ENCODE data around the gene IMPDH2. TPM values are rescaled to one million over a fixed set of nuclear protein-coding genes. Genes with fewer than 3 reads are reported as not detected.
A peak's percentile ranks its signal among the peaks of the same experiment; 100 is the strongest.
"Not testable (repeated sequence)": the region's sequence is repeated elsewhere in the genome, so short reads cannot be mapped to it uniquely, and the experiment has no call there.

IMPDH2 gene
- total RNA-seq, 2 experiments from 2014 or later, result 295 to 360 TPM

DNA sequence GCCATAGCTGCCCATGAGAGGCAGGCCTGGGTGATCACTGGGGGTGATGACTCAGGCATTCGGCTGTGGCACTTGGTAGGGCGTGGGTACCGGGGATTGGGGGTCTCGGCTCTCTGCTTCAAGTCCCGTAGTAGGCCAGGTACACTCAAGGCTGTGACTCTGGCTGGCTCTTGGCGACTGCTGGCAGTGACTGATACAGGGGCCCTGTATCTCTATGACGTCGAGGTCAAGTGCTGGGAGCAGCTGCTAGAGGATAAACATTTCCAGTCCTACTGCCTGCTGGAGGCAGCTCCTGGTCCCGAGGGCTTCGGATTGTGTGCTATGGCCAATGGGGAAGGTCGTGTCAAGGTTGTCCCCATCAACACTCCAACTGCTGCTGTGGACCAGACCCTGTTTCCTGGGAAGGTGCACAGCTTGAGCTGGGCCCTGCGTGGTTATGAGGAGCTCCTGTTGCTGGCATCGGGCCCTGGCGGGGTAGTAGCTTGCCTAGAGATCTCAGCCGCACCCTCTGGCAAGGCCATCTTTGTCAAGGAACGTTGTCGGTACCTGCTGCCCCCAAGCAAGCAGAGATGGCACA lies 16.7 kb downstream of the IMPDH2 start:
- Histone ChIP-seq H3K9me3 (ENCODE audit: low read length) (no peaks in the 10 kb centered on the region), H3K9me2 (ENCODE audit: insufficient read depth, low read length) (no peaks in the 10 kb centered on the region), H3K36me3 (ENCODE audit: insufficient read depth, low read length) (peaks cover 61% of the 10 kb centered on the region), H3K4me1 (ENCODE audit: insufficient read depth, low read length, poor library complexity, severe bottlenecking) (peaks cover 12% of the 10 kb centered on the region), H3K79me2 (ENCODE audit: insufficient read depth, low read depth, low read length) (peaks cover 21% of the 10 kb centered on the region; the same call in 1 of the 2 replicates), H2AFZ (ENCODE audit: low read length) (no peak overlapping the region), H3K4me2 (ENCODE audit: low read length) (no peak overlapping the region), H3K4me3 (ENCODE audit: low read depth, low read length, poor library complexity, severe bottlenecking) (no peak overlapping the region), H3K27ac (ENCODE audit: low read depth, low read length, poor library complexity, severe bottlenecking) (no peak overlapping the region), H4K20me1 (ENCODE audit: insufficient read depth, low read length) (peaks cover 9% of the 10 kb centered on the region; the same call in 1 of the 2 replicates)
- TF ChIP-seq, protein P1, sequence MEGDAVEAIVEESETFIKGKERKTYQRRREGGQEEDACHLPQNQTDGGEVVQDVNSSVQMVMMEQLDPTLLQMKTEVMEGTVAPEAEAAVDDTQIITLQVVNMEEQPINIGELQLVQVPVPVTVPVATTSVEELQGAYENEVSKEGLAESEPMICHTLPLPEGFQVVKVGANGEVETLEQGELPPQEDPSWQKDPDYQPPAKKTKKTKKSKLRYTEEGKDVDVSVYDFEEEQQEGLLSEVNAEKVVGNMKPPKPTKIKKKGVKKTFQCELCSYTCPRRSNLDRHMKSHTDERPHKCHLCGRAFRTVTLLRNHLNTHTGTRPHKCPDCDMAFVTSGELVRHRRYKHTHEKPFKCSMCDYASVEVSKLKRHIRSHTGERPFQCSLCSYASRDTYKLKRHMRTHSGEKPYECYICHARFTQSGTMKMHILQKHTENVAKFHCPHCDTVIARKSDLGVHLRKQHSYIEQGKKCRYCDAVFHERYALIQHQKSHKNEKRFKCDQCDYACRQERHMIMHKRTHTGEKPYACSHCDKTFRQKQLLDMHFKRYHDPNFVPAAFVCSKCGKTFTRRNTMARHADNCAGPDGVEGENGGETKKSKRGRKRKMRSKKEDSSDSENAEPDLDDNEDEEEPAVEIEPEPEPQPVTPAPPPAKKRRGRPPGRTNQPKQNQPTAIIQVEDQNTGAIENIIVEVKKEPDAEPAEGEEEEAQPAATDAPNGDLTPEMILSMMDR (conservative IDR thresholded peaks at IDR 0.05; ENCODE audit: low read length), result no peak
- TF ChIP-seq EZH2phosphoT487 (IDR thresholded peaks at IDR 0.05; ENCODE audit: borderline replicate concordance, low read depth, low read length), result no peak
- CTCF ChIA-PET (ENCODE audit: unreplicated experiment), result interaction anchor here (0.6 kb wide), 1 partner anchor 265 kb away, joined by 3 read pairs; no protein-coding TSS in a partner anchor
- intact Hi-C loops (cut with micrococcal nuclease; ENCODE audit: unreplicated experiment), result no loop called here
- POLR2A ChIA-PET, result no interaction called here
- no peak for DNase-seq (ENCODE audit: low spot score)
- no TSS peak for BruUV-seq (replicated peaks)

DNA sequence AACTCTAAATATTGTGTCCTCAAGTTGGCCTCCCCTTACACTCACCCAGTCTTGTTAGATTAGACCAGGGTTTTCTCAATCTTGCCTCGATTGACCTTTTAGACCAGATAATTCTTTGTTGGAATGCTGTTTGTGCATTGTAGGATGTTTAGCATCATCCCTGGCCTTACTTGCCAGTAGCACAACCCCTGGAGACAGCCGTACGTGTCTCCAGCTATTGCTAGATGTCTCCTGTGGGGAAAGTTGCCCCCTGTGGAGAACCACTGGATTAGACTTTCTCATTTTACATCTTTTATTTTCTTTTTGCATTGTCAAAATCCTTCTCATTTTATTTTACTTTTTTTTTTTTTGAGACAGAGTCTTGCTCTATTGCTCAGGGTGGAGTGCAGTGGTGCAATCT lies 19.8 kb downstream of the IMPDH2 start:
- no peak overlapping the region for H2AFZ ChIP-seq (ENCODE audit: low read length)
- H3K9me3 ChIP-seq (ENCODE audit: low read length), result no peaks in the 10 kb centered on the region
- H4K20me1 ChIP-seq (ENCODE audit: insufficient read depth, low read length), result peaks cover 9% of the 10 kb centered on the region; the same call in 1 of the 2 replicates
- TF ChIP-seq EZH2phosphoT487 (IDR thresholded peaks at IDR 0.05; ENCODE audit: borderline replicate concordance, low read depth, low read length), result no peak
- TF ChIP-seq, protein P1 (conservative IDR thresholded peaks at IDR 0.05; ENCODE audit: low read length), result no peak
- POLR2A ChIA-PET, result interaction anchor here (0.6 to 3.2 kb wide), 5 partner anchors 12 to 695 kb away, joined by 3 to 42 read pairs (median 3); partner anchors contain the start of gene NDUFAF3
- no peak overlapping the region for H3K4me3 ChIP-seq (ENCODE audit: low read depth, low read length, poor library complexity, severe bottlenecking)
- CTCF ChIA-PET (ENCODE audit: unreplicated experiment), result no interaction called here
- H3K4me1 ChIP-seq (ENCODE audit: insufficient read depth, low read length, poor library complexity, severe bottlenecking), result peaks cover 18% of the 10 kb centered on the region
- no peak for DNase-seq (ENCODE audit: low spot score)
- no TSS peak for BruUV-seq (replicated peaks)
- H3K79me2 ChIP-seq (ENCODE audit: insufficient read depth, low read depth, low read length), result peaks cover 21% of the 10 kb centered on the region; the same call in 1 of the 2 replicates
- no peaks in the 10 kb centered on the region for H3K9me2 ChIP-seq (ENCODE audit: insufficient read depth, low read length)
- no peak overlapping the region for H3K4me2 ChIP-seq (ENCODE audit: low read length)
- intact Hi-C loops (cut with micrococcal nuclease; ENCODE audit: unreplicated experiment), result loop anchor here (5.0 kb wide), 1 partner anchor 83 kb away; the partner anchor contains the start of gene QRICH1
- H3K27ac ChIP-seq (ENCODE audit: low read depth, low read length, poor library complexity, severe bottlenecking), result no peak overlapping the region
- peaks cover 36% of the 10 kb centered on the region for H3K36me3 ChIP-seq (ENCODE audit: insufficient read depth, low read length)

DNA sequence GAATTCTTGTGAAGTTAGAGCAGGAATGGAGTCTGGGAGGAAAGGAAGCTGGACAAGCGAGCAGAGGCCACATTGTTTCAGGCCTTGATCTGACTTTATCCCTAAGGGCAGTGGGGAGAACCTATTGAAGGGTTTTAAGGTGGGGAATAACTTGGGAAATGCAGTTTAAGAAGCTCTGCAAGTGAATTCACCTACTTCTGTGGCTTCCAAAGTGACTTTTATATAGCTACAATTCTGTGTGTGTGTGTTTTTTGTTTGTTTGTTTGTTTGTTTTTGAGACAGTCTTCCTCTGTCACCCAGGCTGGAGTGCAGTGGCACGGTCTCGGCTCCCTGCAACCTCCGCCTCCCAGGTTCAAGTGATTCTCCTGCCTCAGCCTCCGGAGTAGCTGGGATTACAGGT lies 20.6 kb downstream of the IMPDH2 start:
- Histone ChIP-seq H3K4me1 (ENCODE audit: insufficient read depth, low read length, poor library complexity, severe bottlenecking) (peaks cover 18% of the 10 kb centered on the region), H3K4me3 (ENCODE audit: low read depth, low read length, poor library complexity, severe bottlenecking) (peak overlapping the region; percentile 78), H3K4me2 (ENCODE audit: low read length) (peak overlapping the region; percentile 99), H3K27ac (ENCODE audit: low read depth, low read length, poor library complexity, severe bottlenecking) (peak overlapping the region; percentile 3), H3K79me2 (ENCODE audit: insufficient read depth, low read depth, low read length) (peaks cover 21% of the 10 kb centered on the region; the same call in 1 of the 2 replicates), H3K36me3 (ENCODE audit: insufficient read depth, low read length) (peaks cover 28% of the 10 kb centered on the region)
- CTCF ChIA-PET (ENCODE audit: unreplicated experiment); BruUV-seq (replicated peaks); H2AFZ ChIP-seq (ENCODE audit: low read length); H4K20me1 ChIP-seq (ENCODE audit: insufficient read depth, low read length); DNase-seq (ENCODE audit: low spot score); H3K9me2 ChIP-seq (ENCODE audit: insufficient read depth, low read length); H3K9me3 ChIP-seq (ENCODE audit: low read length): not testable (repeated sequence)
- POLR2A ChIA-PET, result interaction anchor here (0.7 to 3.2 kb wide), 3 partner anchors 13 to 694 kb away, joined by 3 to 42 read pairs (median 3); partner anchors contain the start of gene NDUFAF3
- intact Hi-C loops (cut with micrococcal nuclease; ENCODE audit: unreplicated experiment), result loop anchor here (5.0 kb wide), 1 partner anchor 84 kb away; the partner anchor contains the start of gene QRICH1
